Measurements from ENCODE around the gene BMP2.

The BMP2 gene

DNA sequence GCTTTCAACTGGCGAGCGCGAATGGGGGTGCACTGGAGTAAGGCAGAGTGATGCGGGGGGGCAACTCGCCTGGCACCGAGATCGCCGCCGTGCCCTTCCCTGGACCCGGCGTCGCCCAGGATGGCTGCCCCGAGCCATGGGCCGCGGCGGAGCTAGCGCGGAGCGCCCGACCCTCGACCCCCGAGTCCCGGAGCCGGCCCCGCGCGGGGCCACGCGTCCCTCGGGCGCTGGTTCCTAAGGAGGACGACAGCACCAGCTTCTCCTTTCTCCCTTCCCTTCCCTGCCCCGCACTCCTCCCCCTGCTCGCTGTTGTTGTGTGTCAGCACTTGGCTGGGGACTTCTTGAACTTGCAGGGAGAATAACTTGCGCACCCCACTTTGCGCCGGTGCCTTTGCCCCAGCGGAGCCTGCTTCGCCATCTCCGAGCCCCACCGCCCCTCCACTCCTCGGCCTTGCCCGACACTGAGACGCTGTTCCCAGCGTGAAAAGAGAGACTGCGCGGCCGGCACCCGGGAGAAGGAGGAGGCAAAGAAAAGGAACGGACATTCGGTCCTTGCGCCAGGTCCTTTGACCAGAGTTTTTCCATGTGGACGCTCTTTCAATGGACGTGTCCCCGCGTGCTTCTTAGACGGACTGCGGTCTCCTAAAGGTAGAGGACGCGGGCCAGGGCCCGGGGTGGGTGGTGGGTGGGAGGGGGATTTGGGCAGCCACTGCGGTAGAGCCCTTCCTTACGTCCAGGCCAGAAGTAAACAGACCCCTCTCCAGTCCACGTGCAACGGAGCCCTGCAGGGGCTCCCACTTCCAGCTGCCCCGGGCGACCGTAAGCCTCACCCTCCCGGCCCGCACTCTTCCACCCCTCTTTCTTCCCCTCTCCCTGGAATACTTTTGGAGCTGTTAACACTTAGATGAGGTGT lies 998 bp downstream of the BMP2 start:
- DNase-seq: no peak

- peak in 1 of 2 experiments; percentile 11 for DNase-seq
Observed at GRCh38 chr20:6769903-6770785, 2.7 kb downstream of the BMP2 start.

- no peak for DNase-seq
Observed at GRCh38 chr20:6770786-6771100, 3.3 kb downstream of the BMP2 start.

GRCh38 chr20:6780433-6781190 lies 13.1 kb downstream of the BMP2 start:
- no peak for DNase-seq

DNA sequence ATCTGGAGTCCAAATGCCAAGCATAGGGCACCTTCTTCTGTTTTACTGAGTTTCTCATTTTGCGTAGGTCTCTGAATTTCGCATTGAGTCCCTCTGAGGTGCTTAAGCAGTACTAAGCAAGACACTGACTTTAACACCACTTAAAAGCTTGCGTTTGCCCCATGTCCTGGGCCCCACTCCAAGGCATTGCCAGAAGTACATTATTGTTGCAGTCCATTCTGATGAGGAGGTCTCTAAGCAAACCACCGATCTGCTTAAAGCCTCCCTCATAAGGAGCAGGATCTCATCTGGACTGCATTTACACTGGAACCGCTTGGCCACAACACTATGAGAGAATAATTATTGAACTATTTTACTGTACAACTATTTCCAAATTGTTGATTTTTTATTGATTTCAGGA lies 16.3 kb downstream of the BMP2 start:
- DNase-seq: no peak

DNA sequence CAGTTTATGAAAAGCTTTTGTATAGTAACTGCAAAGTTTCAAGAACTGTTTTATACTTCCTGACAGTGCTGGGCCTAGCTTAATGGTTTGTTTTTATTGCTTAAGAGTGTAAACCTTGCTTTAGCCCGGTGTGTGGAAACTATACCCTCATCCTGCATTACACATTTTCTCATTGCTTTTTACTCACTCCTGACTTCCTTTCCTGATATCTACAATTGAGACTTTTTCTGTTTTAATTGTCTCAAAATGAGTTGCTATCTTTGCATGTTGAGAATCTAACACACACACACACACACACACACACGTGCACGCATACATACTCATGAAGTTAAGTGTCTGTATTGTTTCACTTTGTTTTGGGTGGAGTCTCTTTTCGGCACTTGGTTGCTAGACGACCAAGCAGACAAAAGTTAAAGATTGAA lies 16.7 kb downstream of the BMP2 start:
- DNase-seq: no peak

- no peak for DNase-seq
Observed at GRCh38 chr20:6784767-6785166, 17.3 kb downstream of the BMP2 start.

GRCh38 chr20:6786548-6786947 lies 19.1 kb downstream of the BMP2 start:
- no peak for DNase-seq

GRCh38 chr20:6792789-6793188 lies 25.3 kb downstream of the BMP2 start:
- no peak for DNase-seq

GRCh38 chr20:6802227-6802626 lies 34.7 kb downstream of the BMP2 start:
- DNase-seq: no peak

DNA sequence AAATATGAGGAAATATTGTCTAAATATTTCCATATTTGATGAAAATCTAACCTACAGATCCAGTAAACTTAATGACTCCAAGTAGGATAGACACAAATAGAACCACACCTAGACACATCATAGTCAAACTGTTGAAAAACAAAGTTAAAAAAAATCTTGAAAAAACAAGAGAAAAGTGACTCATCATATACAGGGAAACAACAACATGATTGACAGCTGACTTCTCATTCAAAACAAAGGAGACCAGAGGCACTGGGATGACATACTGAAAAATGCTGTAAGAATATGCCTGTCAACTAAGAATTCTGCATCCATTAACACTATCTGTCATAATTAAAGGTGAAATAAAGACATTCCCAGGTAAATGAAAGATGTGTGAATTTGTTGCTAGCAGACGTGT lies 38.8 kb downstream of the BMP2 start:
- no peak for DNase-seq

GRCh38 chr20:6811262-6812035 lies 44.0 kb downstream of the BMP2 start:
- no peak for DNase-seq

GRCh38 chr20:6812530-6812929 lies 45.0 kb downstream of the BMP2 start:
- DNase-seq: no peak

DNA sequence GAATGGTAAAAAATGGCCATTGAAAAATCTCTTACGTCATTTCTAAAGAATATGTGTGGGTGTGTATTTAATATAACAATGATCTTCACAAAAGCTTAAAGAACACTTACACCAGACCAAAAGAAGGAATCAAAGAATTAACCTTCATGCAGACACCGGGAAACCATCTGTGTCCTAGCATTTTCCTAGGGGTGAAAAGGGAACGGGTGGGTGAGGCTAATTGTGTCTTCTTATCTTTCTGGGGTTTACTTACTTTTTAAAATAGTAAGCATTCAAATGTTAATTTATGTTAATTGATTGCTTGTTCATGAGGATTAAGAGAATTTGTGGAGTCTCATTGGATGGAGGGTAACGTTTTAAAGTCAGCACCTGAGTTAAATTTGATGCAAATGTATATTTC lies 47.5 kb downstream of the BMP2 start:
- no peak for DNase-seq

DNA sequence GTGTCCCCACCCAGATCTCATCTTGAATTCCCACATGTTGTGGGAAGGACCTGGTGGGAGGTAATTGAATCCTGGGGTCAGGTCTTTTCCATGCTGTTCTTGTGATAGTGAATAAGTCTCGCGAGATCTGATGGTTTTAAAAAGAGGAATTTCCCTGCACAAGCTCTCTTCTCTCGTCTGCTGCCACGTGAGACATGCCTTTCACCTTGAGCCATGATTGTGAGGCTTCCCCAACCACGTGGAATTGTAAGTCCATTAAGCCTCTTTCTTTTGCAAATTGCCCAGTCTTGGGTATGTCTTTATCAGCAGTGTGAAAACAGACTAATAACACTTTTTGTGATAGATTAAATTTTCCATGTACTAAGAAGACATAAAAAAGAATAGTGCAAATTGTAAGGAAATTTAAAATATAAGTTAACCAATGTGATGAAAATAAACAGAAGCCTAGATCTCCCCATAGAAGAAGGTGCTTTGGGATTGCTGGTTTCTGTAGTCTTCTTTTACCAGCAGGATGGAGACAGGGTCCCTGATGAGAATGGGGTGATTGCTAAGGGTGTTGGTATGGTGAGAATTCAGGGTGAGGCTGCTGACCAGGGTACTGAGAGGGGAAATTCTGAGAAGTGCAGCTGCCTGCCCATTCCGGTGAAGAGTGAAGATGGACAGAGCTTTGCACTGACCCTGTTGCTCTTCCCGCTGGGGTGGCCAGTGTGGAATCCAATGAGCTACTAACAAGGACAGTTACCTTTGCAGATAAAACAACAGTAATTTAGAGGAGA lies 50.7 kb downstream of the BMP2 start:
- no peak for DNase-seq

- DNase-seq: no peak
Observed at GRCh38 chr20:6819599-6819998, 52.1 kb downstream of the BMP2 start.

GRCh38 chr20:6824401-6824800 lies 56.9 kb downstream of the BMP2 start:
- DNase-seq: no peak

DNA sequence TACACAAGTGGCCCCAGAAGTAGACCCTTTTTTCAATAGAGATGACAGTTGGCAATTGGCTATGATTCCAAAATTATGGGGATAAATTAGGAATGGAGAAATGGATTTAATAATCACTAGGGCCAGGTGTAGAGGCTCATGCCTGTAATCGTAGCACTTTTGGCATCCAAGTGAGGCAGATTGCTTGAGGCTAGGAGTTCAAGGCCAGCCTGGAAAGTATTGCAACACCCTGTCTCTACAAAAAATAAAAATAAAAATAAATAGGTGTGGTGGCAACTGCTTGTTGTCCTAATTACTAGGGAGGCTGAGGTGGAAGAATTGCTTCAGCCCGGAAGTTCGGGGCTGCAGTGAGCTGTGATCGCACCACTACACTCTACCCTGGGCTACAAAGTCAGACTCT lies 60.0 kb downstream of the BMP2 start:
- no peak for DNase-seq

GRCh38 chr20:6828794-6829423 lies 61.4 kb downstream of the BMP2 start:
- DNase-seq: peak; percentile 32 to 41

GRCh38 chr20:6829510-6830116 lies 62.1 kb downstream of the BMP2 start:
- DNase-seq: no peak
